Smooth muscle cell of the coronary artery (primary cell): Measurements from ENCODE around the gene HUNK. TPM values are rescaled to one million over a fixed set of nuclear protein-coding genes. Genes with fewer than 3 reads are reported as not detected.

ENCODE experiments used
- total RNA-seq: library from RNA; depleted of rRNA; stranded (reverse); fragments of >200 nt; gene quantifications from 2 replicates; pipeline ENCODE4 v1.2.3, GENCODE V29; 2014; ENCODE audit warnings: low replicate concordance

Gene HUNK
- 0.47 TPM in 1 of 2 replicates, not detected in the other for total RNA-seq

GRCh38 chr21:31872452-31873274 lies at the start of gene HUNK:
TSS of gene HUNK (plus strand) at chr21:31873020. CDS start at chr21:31873675, 655 bp downstream.

Other genes with a start within 250 kb of the HUNK start
- 274 and 619 TPM in 2 replicates for gene SOD1, start 213.3 kb upstream of the HUNK start, total RNA-seq
- 2.2 and 3.2 TPM in 2 replicates for gene SCAF4, start 140.9 kb upstream of the HUNK start, total RNA-seq